Measurements from ENCODE around the gene ODAPH.

- no peak for TF ChIP-seq EZH2 (IDR thresholded peaks at IDR 0.05; ENCODE audit: low read length, missing control alignments)
- TF ChIP-seq CTCF (conservative IDR thresholded peaks at IDR 0.05 in 1 of 2, IDR thresholded peaks at IDR 0.05 in 1 of 2; ENCODE audit: low read depth in 1 of 2, low read length in 2 of 2) = no peak
These were observed 43.3 kb upstream of the ODAPH start for GRCh38 chr4:75512386-75513211.
